GM18508 (cell line): Measurements from ENCODE around the gene ZSCAN29.
"Not testable (repeated sequence)": the region's sequence is repeated elsewhere in the genome, so short reads cannot be mapped to it uniquely, and the experiment has no call there.

Experiments used
- ATAC-seq: cut with Tn5 transposase; IDR thresholded peaks from one replicate; pipeline ENCODE4 v1.9.1; 2021; ENCODE audit warnings: moderate number of reproducible peaks; ENCODE audit not compliant: insufficient read depth, unreplicated experiment

The ZSCAN29 gene

GRCh38 chr15:43370975-43371974 lies at the start of gene ZSCAN29, which contains the start of gene TUBGCP4:
Gene ZSCAN29, minus strand, starts transcription at chr15:43371043. Its CDS starts 1,130 bp downstream, at chr15:43369913.
Gene TUBGCP4, plus strand, starts transcription at chr15:43371101. Its CDS starts 254 bp downstream, at chr15:43371355.
- no peak for ATAC-seq

- no peak for ATAC-seq
Measured at GRCh38 chr15:43420435-43420834, 49.6 kb upstream of the ZSCAN29 start.

- ATAC-seq = no peak
Measured at GRCh38 chr15:43414196-43414595, 43.4 kb upstream of the ZSCAN29 start.

GRCh38 chr15:43412096-43412495 lies 41.3 kb upstream of the ZSCAN29 start:
- ATAC-seq = no peak

- no peak for ATAC-seq
Measured at GRCh38 chr15:43410572-43411214, 39.9 kb upstream of the ZSCAN29 start.

- no peak for ATAC-seq
Measured at GRCh38 chr15:43408789-43409188, 37.9 kb upstream of the ZSCAN29 start.

GRCh38 chr15:43406808-43407207 lies 36.0 kb upstream of the ZSCAN29 start:
- ATAC-seq = no peak

GRCh38 chr15:43406189-43406588 lies 35.3 kb upstream of the ZSCAN29 start:
- no peak for ATAC-seq

GRCh38 chr15:43404130-43404529 lies 33.3 kb upstream of the ZSCAN29 start:
- ATAC-seq = no peak

GRCh38 chr15:43403616-43404015 lies 32.8 kb upstream of the ZSCAN29 start:
- no peak for ATAC-seq

GRCh38 chr15:43402255-43402654 lies 31.4 kb upstream of the ZSCAN29 start:
- ATAC-seq = no peak

GRCh38 chr15:43393592-43393991 lies 22.7 kb upstream of the ZSCAN29 start:
- ATAC-seq = not testable (repeated sequence)

- ATAC-seq = no peak
Measured at GRCh38 chr15:43390723-43391122, 19.9 kb upstream of the ZSCAN29 start.

GRCh38 chr15:43383070-43383469 lies 12.2 kb upstream of the ZSCAN29 start:
- no peak for ATAC-seq

GRCh38 chr15:43382310-43382709 lies 11.5 kb upstream of the ZSCAN29 start:
- ATAC-seq = no peak

GRCh38 chr15:43378601-43379000 lies 7.8 kb upstream of the ZSCAN29 start:
- no peak for ATAC-seq

- no peak for ATAC-seq
Measured at GRCh38 chr15:43376017-43376705, 5.3 kb upstream of the ZSCAN29 start.

- no peak for ATAC-seq
Measured at GRCh38 chr15:43370310-43370974, 401 bp downstream of the ZSCAN29 start.

- no peak for ATAC-seq
Measured at GRCh38 chr15:43361313-43361903, 9.4 kb downstream of the ZSCAN29 start.

GRCh38 chr15:43360821-43361220 lies 10.0 kb downstream of the ZSCAN29 start:
- no peak for ATAC-seq
